Ishikawa (cell line): ENCODE results near the gene SLC6A6.

Experiments used
- CEBPB ChIP-seq: IDR thresholded peaks from 2 replicates; pipeline ENCODE4 v1.6.1; 2012
- CREB1 ChIP-seq: IDR thresholded peaks from 2 replicates; pipeline ENCODE4 v1.6.1; 2012; ENCODE audit warnings: low read depth
- EGR1 ChIP-seq: IDR thresholded peaks from 2 replicates; pipeline ENCODE4 v1.6.1; 2012
- EP300 ChIP-seq: IDR thresholded peaks from 2 replicates; pipeline ENCODE4 v1.6.1; 2012; ENCODE audit warnings: borderline replicate concordance
- FOXM1 ChIP-seq: IDR thresholded peaks from 2 replicates; pipeline ENCODE4 v1.6.1; 2012; ENCODE audit warnings: low read depth, borderline replicate concordance
- MAX ChIP-seq: IDR thresholded peaks from 2 replicates; pipeline ENCODE4 v1.6.1; 2012
- NFIC ChIP-seq: IDR thresholded peaks from 2 replicates; pipeline ENCODE4 v1.6.1; 2012
- RAD21 ChIP-seq: IDR thresholded peaks from 2 replicates; pipeline ENCODE4 v1.6.1; 2012; ENCODE audit warnings: low read depth
- REST ChIP-seq: IDR thresholded peaks from 2 replicates; pipeline ENCODE4 v1.6.1; 2012; ENCODE audit warnings: low read depth, mild to moderate bottlenecking
- TAF1 ChIP-seq: IDR thresholded peaks from 2 replicates; pipeline ENCODE4 v1.6.1; 2012; ENCODE audit warnings: low read depth, mild to moderate bottlenecking
- TCF12 ChIP-seq: IDR thresholded peaks from 2 replicates; pipeline ENCODE4 v1.6.1; 2012; ENCODE audit warnings: low read depth
- TEAD4 ChIP-seq: IDR thresholded peaks from 2 replicates; pipeline ENCODE4 v1.6.1; 2012
- USF1 ChIP-seq: IDR thresholded peaks from 2 replicates; pipeline ENCODE4 v1.6.1; 2012
- YY1 ChIP-seq: IDR thresholded peaks from 2 replicates; pipeline ENCODE4 v1.6.1; 2012; ENCODE audit warnings: low read depth
- ZBTB7A ChIP-seq: IDR thresholded peaks from 2 replicates; pipeline ENCODE4 v1.6.1; 2012; ENCODE audit warnings: low read depth

Gene SLC6A6

GRCh38 chr3:14481018-14481645 lies 78.7 kb downstream of the SLC6A6 start:
- TF ChIP-seq NFIC (no peak), TCF12 (no peak), TEAD4 (no peak), ZBTB7A (no peak), EGR1 (no peak), MAX (no peak), CREB1 (no peak), REST (no peak)

- TF ChIP-seq TAF1 (no peak), MAX (no peak), EGR1 (no peak)
Measured at GRCh38 chr3:14481646-14482036, 79.2 kb downstream of the SLC6A6 start.

GRCh38 chr3:14482271-14482721 lies 79.9 kb downstream of the SLC6A6 start:
- TF ChIP-seq YY1 (no peak), MAX (no peak), CEBPB (no peak), USF1 (no peak), EP300 (no peak), NFIC (no peak), EGR1 (no peak)

GRCh38 chr3:14483286-14483685 lies 80.9 kb downstream of the SLC6A6 start:
- no peak for TF ChIP-seq MAX
- no peak for TF ChIP-seq TEAD4
- no peak for TF ChIP-seq ZBTB7A
- no peak for TF ChIP-seq TCF12
- TF ChIP-seq USF1, result no peak
- TF ChIP-seq CEBPB, result no peak
- TF ChIP-seq EP300, result no peak
- TF ChIP-seq EGR1, result no peak

- no peak for TF ChIP-seq ZBTB7A
- TF ChIP-seq CEBPB, result no peak
Measured at GRCh38 chr3:14484741-14485140, 82.3 kb downstream of the SLC6A6 start.

GRCh38 chr3:14485981-14486380 lies 83.6 kb downstream of the SLC6A6 start:
- TF ChIP-seq TEAD4 (no peak), REST (no peak), FOXM1 (no peak), YY1 (no peak), USF1 (no peak), MAX (no peak), TCF12 (no peak), CEBPB (no peak), TAF1 (no peak), NFIC (no peak), RAD21 (no peak), EGR1 (no peak), CREB1 (no peak), EP300 (no peak), ZBTB7A (no peak)
